ENCODE measurements around the gene YES1. TPM values are rescaled to one million over a fixed set of nuclear protein-coding genes. Genes with fewer than 3 reads are reported as not detected.

Gene YES1
- total RNA-seq, 1 experiment from 2014 or later, result 61.2 TPM

GRCh38 chr18:697012-697411, 115.0 kb downstream of the YES1 start:
- H3K9me3 Mint-ChIP-seq (ENCODE audit: low read depth, unreplicated experiment), result no peaks in the 10 kb centered on the region
- no peak for DNase-seq
- no peaks in the 10 kb centered on the region for H3K27me3 Mint-ChIP-seq (ENCODE audit: unreplicated experiment)
- H3K36me3 Mint-ChIP-seq (ENCODE audit: insufficient read depth, unreplicated experiment), result peaks cover 38% of the 10 kb centered on the region
- TF ChIP-seq CTCF (IDR thresholded peaks at IDR 0.05; ENCODE audit: unreplicated experiment), result no peak
- peaks cover 7% of the 10 kb centered on the region for H3K4me1 Mint-ChIP-seq (ENCODE audit: low read depth, unreplicated experiment)
- CTCF ChIA-PET, result interaction anchor here (0.9 kb wide), 1 partner anchor 18 kb away, joined by 3 read pairs; no protein-coding TSS in a partner anchor
- no peak overlapping the region for H3K4me3 Mint-ChIP-seq (ENCODE audit: low read depth, unreplicated experiment)
- no TSS peak for BruUV-seq (replicated peaks)
- H3K27ac Mint-ChIP-seq (ENCODE audit: unreplicated experiment), result no peak overlapping the region
- intact Hi-C loops (cut with micrococcal nuclease; ENCODE audit: unreplicated experiment), result no loop called here

GRCh38 chr18:693466-694187, 118.4 kb downstream of the YES1 start:
- Mint-ChIP-seq H3K36me3 (ENCODE audit: insufficient read depth, unreplicated experiment) (peaks cover 49% of the 10 kb centered on the region), H3K4me1 (ENCODE audit: low read depth, unreplicated experiment) (no peaks in the 10 kb centered on the region)
- intact Hi-C loops (cut with micrococcal nuclease; ENCODE audit: unreplicated experiment), result no loop called here

GRCh38 chr18:692824-693223, 119.2 kb downstream of the YES1 start:
- intact Hi-C loops (cut with micrococcal nuclease; ENCODE audit: unreplicated experiment), result no loop called here
- DNase-seq, result no peak
- no peak for TF ChIP-seq CTCF (IDR thresholded peaks at IDR 0.05; ENCODE audit: unreplicated experiment)
- no TSS peak for BruUV-seq (replicated peaks)
- H3K36me3 Mint-ChIP-seq (ENCODE audit: insufficient read depth, unreplicated experiment), result peaks cover 54% of the 10 kb centered on the region
- no peak overlapping the region for H3K4me3 Mint-ChIP-seq (ENCODE audit: low read depth, unreplicated experiment)
- CTCF ChIA-PET, result no interaction called here
- H3K4me1 Mint-ChIP-seq (ENCODE audit: low read depth, unreplicated experiment), result no peaks in the 10 kb centered on the region
- no peak overlapping the region for H3K27ac Mint-ChIP-seq (ENCODE audit: unreplicated experiment)
- no peaks in the 10 kb centered on the region for H3K27me3 Mint-ChIP-seq (ENCODE audit: unreplicated experiment)
- no peaks in the 10 kb centered on the region for H3K9me3 Mint-ChIP-seq (ENCODE audit: low read depth, unreplicated experiment)

More at GRCh38 chr18:693466-694187, 118.4 kb downstream of the YES1 start:
- H3K4me3 Mint-ChIP-seq (ENCODE audit: low read depth, unreplicated experiment), result no peak overlapping the region
- no peak for DNase-seq
- TSS peak; percentile 14 for BruUV-seq (replicated peaks)
- H3K27me3 Mint-ChIP-seq (ENCODE audit: unreplicated experiment), result no peaks in the 10 kb centered on the region
- CTCF ChIA-PET, result no interaction called here
- TF ChIP-seq CTCF (IDR thresholded peaks at IDR 0.05; ENCODE audit: unreplicated experiment), result no peak
- H3K9me3 Mint-ChIP-seq (ENCODE audit: low read depth, unreplicated experiment), result no peaks in the 10 kb centered on the region
- no peak overlapping the region for H3K27ac Mint-ChIP-seq (ENCODE audit: unreplicated experiment)

- CTCF ChIA-PET, result no interaction called here
These were observed 123.7 kb downstream of the YES1 start for GRCh38 chr18:688323-688722.

More at GRCh38 chr18:688323-688722, 123.7 kb downstream of the YES1 start:
- TF ChIP-seq CTCF (IDR thresholded peaks at IDR 0.05; ENCODE audit: unreplicated experiment), result no peak
- H3K4me3 Mint-ChIP-seq (ENCODE audit: low read depth, unreplicated experiment), result no peak overlapping the region
- no peaks in the 10 kb centered on the region for H3K9me3 Mint-ChIP-seq (ENCODE audit: low read depth, unreplicated experiment)
- peaks cover 79% of the 10 kb centered on the region for H3K36me3 Mint-ChIP-seq (ENCODE audit: insufficient read depth, unreplicated experiment)
- intact Hi-C loops (cut with micrococcal nuclease; ENCODE audit: unreplicated experiment), result no loop called here
- no peak for DNase-seq
- no peak overlapping the region for H3K27ac Mint-ChIP-seq (ENCODE audit: unreplicated experiment)
- BruUV-seq (replicated peaks), result no TSS peak
- no peaks in the 10 kb centered on the region for H3K4me1 Mint-ChIP-seq (ENCODE audit: low read depth, unreplicated experiment)
- H3K27me3 Mint-ChIP-seq (ENCODE audit: unreplicated experiment), result no peaks in the 10 kb centered on the region

All from Calu3 (cell line).